HG03108 (cell line): Measurements from ENCODE around the gene LIPG.

Source experiments
- ATAC-seq: cut with Tn5 transposase; IDR thresholded peaks from one replicate; pipeline ENCODE4 v1.9.1; 2021; ENCODE audit warnings: moderate library complexity; ENCODE audit not compliant: unreplicated experiment

Gene LIPG

DNA sequence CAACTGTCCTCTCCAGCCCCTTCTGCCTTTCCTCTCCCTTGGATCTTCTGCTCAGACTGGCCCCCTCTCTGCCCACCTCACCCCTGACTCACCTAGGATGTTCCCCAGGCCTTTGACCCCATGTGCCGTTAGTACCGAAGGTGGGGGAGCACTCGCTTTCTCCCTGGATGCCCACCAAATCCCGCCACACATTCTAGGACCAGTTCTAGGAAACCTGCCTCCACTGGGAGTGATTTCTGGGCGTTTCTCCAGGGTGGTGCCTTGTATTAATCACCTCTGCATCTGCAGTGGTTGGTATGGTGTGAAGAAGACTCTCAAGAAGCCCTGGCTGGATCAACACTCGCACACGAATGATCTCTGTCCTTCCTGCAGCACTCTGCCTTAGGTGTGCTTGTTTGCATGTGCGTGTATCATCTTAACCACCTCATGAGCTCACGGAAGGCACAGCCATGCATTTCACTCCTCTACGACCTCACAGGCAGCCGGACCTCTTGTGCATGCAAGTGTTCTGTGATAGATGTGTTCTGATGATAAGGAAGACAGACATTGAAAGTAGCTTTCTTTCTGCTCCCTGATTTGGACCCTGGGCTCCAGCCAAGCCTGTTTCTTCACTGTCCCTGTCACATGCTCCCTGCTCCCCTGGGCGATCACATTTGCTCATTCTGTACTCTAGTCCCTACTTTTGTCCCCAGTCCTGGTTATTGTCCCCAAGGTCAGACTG is 69.4 kb downstream of the LIPG start:
- ATAC-seq, result no peak

GRCh38 chr18:49632588-49632987 is 70.7 kb downstream of the LIPG start:
- ATAC-seq, result no peak

DNA sequence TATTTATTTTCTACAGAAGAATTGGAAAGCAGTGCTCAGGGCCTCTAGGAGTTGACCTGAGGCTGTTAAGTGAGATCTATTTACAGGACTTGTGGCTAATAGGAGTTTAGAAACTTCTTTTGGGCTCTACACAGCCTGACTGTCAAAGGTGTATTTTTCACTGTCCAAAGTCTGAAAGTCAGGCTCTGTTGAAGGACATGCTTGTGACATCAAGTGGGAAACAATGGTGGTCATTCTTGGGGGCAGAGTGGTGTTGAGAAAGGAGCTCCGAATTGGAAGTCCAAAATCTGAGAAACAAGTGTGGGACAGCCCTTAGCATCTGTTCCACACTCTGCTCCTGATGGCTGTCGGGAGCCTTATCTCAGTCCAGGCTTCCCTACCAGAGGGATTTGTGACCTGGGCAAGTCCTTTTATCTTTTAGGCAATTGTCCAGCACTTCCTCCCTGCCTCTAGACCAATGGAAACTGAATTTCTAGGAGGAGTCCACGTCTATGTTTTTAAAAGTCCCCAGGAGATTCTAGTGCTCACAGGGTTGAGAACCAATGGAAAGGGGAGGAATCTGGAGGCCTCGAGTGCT is 76.4 kb downstream of the LIPG start:
- ATAC-seq, result no peak

GRCh38 chr18:49638891-49639557 is 77.2 kb downstream of the LIPG start:
- no peak for ATAC-seq

GRCh38 chr18:49639643-49640391 is 78.0 kb downstream of the LIPG start:
- ATAC-seq, result no peak

DNA sequence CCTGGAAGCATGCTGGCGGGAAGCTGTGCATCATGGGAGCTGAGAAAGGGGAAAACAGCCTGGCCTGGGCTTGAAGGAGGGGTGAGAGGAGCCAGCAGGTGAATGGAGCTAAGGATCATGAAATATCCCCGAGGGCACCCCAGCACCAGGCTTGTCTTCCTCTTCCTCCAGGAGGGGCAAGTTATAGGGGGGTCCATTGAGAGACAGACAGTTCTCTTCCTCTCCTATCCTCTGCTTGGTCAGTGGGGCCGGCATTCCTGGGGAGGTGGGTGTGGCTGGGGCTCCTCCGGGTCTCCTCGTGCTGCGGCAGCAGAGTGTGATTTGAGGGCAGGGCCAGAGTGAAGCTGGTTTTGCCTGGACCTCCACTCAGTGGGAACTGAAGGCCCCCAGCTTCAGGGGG is 78.9 kb downstream of the LIPG start:
- ATAC-seq, result no peak

DNA sequence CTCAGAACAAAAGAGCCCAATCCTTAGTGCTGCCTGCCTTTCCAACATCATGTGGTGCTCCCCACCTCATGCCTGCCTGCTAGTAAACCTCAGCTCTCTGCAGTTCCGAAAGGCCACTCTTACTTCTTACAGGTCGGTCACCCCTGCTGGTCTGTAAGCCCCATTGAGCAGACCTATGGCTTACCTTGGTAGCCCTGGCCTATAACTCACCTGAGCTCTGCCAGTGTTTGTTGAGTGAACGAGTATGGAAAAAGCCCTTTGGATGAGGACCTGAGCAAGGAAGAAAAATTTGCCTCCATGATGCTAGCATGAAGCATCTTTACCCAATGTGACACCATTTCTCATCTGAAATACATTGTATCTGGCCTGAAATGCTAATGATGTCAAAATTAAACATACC is 83.3 kb downstream of the LIPG start:
- no peak for ATAC-seq

DNA sequence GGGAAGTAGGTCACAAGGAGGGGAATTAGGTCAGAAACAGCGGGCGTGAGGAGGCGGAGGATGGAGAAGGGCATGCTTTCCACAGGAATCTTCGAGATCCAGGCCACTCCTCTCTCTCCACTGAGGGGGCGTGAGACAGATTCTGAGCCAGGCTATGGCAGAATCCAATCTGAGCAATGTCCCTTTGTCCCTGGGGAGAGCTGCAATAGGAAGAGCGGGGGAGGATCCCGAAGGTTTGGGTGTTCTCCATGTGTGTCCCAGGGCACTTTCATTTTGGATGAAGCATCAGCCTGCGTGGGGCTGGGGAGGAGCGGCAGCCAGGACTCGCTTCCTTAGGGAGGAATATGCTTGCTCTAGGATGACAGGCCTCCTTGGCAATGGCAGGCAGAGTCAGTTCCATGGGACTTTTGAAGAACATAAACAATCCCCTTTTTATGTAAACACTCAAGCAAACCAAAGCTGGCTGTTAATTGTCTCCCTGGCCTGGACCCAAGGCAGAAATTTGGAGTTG is 84.0 kb downstream of the LIPG start:
- ATAC-seq, result no peak

- no peak for ATAC-seq
These were observed 85.0 kb downstream of the LIPG start for GRCh38 chr18:49646873-49647272.

DNA sequence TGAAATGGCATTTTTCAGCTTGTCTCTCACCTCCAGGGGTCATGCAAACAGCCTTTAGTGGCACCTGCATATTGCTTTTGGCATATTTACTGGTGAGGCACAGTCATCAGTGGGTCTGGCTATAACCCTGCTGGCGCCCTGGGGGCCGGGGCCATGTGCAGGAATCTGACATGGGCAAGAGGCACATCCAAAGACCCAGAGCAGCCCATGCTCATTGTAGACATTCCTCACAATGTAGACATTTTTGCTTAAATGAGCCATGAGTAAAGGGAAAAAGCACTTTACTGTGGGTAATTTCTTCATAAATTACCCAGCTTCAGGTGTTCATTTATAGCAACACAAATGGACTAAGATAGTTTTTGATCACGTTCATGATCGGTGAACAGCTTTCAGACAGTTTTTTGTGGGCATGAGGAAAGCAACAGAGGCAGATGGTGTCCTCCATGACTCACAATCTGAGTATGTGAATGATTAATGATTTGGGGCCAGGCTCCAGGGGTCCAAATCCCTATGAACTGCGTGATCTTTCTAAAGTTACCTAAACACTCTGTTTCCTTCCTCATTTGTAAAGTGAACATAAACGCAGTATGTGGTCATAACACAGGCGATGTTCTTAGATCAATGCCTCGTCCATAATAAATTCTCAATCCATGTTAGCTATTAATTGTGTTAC is 85.8 kb downstream of the LIPG start:
- no peak for ATAC-seq

GRCh38 chr18:49648326-49648725 is 86.5 kb downstream of the LIPG start:
- no peak for ATAC-seq
